T47D (cell line): ENCODE data around the gene ARID2.
A peak's percentile ranks its signal among the peaks of the same experiment; 100 is the strongest.

ENCODE experiments used
- DNase-seq, 2 experiments: peaks; one replicate each; pipeline versions ENCODE4 v3.0.0 to v3.0.0-alpha.2; 2011 to 2012; ENCODE audit warnings: low read depth in 1 of 2, low spot score in 1 of 2
- JUND ChIP-seq: IDR thresholded peaks from 2 replicates; pipeline ENCODE4 v1.6.1; 2012; ENCODE audit warnings: low read depth
- in situ Hi-C: cut with HindIII; loops from 2 replicates; pipeline ENCODE4 v1.10.0; 2016; ENCODE audit warnings: low sequenced_read_pairs, low pct_unique_long_range_greater_than_20kb

The ARID2 gene

DNA sequence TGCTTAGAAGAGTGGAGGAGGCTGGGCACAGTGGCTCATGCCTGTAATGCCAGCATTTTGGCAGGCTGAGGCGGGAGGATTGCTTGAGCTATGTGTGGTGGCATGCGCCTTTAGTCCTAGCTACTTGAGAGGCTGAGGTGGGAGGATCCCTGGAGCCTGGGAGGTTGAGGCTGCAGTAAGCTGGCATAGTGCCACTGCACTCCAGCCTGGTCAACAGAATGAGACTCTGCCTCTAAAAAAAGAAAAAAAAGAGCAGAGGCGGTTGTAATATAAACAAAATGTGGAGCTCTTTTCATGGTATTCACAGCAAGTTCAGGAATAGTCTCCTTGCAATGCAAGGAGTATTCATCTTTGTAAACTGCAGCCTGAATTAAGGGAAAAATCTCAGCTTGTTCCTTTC lies 27.2 kb downstream of the ARID2 start:
- DNase-seq = no peak
- no peak for TF ChIP-seq JUND
- in situ Hi-C loops = no loop called here

DNA sequence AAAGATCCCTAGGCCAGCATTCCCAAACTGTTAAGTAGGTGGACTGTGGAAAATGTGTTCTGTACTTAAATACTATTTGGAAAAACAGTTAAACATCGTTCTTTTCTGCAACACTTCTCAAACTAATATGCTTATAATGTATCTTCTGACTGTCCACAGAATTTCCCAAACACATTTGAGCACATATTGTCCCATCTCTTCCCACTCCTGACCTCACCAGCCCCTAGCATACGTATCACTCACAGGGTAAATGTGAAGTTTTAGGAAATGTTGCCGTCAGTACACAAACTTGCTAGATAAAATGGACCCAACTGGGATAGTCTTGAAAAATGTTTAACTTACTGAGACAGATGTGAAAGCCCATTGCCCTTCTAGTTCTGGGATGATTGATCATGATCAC lies 27.7 kb downstream of the ARID2 start:
- in situ Hi-C loops = no loop called here
- no peak for DNase-seq
- no peak for TF ChIP-seq JUND

DNA sequence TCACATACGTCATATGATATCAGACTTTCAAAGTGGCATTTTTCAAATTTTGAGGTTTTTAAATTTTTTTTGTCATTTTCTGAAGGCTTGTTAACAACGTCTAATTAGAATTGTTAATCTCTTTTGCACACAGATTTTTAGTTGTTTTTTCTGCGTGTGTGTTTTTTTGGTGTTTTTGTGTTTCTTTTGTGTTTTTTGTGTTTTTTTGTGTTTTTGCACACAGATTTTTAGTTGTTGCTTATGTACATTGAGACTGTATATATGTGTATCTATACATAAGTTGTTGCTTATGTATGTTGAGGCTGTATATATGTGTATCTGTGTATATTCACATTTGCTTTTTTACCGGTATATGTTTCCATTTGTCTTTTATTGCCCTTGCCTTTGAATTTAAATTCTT lies 30.8 kb downstream of the ARID2 start:
- no peak for DNase-seq
- in situ Hi-C loops = no loop called here
- TF ChIP-seq JUND = no peak

DNA sequence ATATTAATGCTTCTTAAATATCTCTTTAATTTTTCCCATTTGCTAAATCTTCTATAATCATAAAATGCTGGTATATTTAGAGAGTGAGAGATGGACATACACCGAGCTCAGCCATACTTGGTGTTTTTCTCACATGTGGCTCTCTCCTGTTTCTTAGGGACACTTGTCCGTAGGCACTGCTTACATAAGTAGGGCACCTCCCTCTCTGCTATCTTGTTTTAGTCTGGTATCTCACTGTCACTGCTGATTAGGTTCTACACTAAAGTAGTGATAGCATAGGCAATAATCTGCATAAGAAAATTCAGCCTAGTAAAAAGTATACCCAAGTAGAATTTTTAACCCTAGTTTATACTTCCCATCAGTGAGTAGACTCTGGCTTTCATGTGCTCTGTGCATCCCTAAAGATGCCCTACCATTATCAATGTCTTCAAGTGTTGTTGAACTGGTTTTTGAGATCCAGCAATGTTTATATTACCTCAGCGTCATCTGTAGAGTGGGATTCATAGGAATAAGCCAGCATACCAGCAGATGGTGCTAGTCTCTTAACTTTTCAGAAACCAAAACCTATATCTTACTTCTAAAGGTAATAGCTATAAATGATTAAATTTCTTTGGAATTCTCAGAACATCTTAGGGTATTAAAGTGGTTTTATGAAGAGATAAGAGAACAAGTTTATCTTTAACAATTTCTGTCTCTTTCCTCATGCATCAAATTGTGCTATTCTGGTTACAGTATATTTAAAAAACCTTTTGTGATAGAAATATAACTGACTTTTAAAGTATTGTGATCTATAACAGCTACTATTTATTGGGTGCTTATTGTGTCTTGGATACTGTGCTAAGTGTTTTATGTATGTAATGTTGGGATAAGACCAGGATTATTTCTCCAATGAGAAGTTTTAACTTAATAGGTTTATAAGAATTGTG lies 32.9 kb downstream of the ARID2 start:
- in situ Hi-C loops = no loop called here
- peak; percentile 22 to 74 for DNase-seq
- no peak for TF ChIP-seq JUND

DNA sequence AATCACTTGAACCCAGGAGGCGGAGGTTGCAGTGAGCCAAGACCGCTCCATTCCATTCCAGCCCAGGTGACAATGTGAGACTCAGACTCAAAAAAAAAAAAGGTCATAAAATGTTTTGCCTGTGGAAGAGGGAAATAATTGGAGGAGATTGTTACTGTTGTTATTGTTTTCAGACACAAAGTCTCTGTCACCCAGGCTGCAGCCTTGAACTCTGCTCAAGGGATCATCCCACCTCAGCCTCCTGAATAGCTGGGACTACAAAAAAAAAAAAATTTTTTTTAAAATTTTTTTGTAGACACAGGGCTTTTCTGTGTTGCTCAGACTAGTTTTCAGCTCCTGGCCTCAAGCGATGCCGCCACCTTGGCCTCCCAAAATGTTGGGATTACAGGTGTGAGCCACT lies 33.9 kb downstream of the ARID2 start:
- in situ Hi-C loops = no loop called here
- TF ChIP-seq JUND = no peak
- no peak for DNase-seq

DNA sequence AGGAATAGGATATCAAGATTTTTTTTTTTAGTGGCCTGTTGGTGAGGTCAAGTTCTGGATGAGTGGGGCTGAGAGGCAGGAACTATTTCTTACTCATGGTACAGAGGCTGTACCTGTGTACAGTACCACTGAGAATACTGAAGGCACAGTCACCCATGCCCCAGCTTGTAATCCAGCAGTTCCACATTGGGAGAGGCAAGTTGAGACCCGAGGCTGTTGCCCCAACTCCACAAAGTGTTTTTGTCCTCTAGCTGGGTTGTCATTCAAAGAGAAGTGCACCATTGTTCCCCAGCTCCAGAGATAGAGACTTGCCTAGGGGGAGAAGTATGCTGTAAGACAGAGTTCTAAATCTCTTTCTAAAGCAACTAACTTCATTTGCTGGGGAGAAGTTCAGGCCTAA lies 38.7 kb downstream of the ARID2 start:
- no peak for DNase-seq
- no peak for TF ChIP-seq JUND
- in situ Hi-C loops = no loop called here

DNA sequence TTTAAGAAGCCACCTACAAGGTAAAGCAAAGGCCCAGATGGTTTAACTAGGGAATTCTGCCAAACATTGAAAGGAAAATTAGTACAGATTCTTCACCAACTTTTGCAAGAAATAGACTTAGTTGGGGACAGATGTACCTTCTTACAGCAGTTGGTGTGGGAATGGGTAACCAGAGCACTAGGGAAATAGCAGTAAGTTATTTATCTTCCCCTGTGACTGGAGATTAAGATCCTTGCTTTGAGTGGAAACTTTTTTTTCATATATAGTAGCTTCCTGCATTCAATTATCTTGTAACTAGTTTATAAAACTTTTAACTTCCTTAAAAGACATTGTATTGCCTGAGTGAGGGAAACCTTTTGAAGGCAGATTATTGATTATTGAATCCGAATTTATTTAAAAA lies 44.2 kb downstream of the ARID2 start:
- no peak for DNase-seq
- TF ChIP-seq JUND = no peak
- in situ Hi-C loops = no loop called here

DNA sequence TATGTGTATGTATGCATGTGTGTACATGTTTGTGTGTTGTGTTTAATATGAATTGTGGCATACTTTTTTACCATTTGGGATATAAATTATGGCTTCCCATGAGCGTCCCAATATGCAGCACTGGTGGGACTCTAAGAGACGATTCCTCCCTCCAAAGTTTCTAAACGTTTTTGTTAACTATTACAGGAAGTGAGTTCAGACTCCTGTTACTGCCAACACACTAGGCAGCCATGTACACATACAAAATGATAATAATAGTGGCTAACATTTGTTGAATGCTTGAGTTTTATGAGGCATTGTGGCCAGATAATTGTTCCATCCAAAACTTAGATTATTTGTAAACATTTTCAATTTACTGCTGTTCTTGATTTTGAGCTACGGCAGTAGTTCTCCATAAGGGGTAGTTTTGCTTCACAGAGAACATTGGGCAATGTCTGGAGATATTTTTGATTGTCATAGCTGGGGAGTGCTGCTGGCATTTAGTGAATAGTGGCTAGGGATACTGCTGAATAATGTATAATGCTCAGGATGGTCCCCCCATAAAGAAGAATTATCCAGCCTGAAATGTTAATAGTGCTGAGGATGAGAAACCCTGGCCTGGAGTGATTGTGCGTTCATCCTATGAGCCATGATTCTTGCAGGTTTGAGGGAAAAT lies 45.1 kb downstream of the ARID2 start:
- TF ChIP-seq JUND = no peak
- in situ Hi-C loops = no loop called here
- no peak for DNase-seq

DNA sequence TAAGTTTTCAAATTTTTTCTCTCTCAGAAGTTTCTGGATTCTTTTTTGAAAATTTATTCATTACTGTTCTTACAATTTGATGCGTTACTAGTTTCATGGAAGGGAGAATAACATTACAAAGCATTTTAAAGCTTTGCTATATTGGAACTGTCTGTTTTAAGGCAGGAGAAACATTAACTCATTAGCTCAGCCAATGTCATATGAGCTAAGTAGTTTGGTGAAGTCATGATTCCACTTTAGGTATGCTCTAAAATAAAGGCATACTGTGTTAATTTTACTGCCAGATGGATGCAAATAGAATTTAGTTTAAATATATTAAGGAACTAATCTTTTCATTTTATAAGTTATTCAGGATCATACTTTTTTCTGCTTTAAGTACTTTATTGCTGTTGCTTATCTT lies 46.0 kb downstream of the ARID2 start:
- in situ Hi-C loops = no loop called here
- no peak for TF ChIP-seq JUND
- DNase-seq = no peak

DNA sequence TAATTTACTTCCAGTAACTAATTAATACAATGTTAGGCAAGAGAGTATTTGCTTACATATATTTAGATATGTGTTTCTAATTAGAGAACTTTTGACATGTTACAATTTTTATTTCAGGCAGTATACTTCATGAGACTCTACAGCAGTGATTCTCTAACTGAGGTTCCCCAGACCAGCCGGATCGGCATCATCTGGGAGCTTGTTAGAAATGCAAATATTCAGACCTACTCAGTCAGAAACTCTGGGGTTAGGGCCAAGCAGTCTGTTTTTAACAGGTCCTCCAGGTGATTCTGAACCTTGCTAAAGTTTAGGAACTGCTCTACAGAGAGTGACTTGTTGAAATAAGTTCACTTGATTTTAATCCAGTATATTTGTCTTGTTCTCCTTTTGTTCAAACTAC lies 46.5 kb downstream of the ARID2 start:
- TF ChIP-seq JUND = no peak
- DNase-seq = peak in 1 of 2 experiments; percentile 7
- in situ Hi-C loops = no loop called here

DNA sequence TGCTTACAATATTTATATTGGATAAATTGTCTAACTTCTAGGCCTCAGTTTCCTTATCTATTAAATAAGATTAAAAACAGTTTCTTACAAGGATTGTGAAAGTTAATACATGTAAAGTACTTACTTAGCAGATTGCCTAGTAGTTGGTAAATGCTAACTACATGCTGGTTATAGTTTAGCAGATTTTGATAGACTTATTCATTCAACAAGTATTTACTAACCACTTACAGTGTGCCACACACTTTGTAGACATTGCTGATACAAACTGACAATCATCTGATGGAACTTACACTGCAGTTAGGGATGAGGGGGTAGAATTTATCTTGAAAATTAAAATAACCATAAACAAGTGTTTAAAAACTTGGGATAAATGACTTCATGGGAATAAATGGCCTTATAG lies 50.4 kb downstream of the ARID2 start:
- in situ Hi-C loops = no loop called here
- DNase-seq = no peak
- TF ChIP-seq JUND = no peak

DNA sequence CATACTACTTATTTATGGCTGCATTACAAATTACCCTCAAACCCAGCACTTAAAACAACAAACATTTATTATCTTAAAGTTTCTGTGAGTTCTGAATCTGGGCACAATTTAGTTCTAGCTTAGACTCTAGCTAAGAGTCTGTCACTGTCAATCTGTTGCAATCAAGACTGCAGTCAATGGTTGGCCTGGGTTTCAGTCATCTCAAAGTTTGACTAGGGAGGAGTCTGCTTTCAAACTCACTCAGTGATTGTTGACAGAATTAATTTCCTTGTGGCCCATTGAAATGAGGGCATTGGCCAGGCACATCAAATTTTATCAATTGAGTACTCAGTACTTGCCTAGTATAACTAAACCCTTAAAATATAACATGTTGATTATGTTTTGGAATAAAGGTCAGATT lies 51.6 kb downstream of the ARID2 start:
- no peak for TF ChIP-seq JUND
- peak in 1 of 2 experiments; percentile 9 for DNase-seq
- in situ Hi-C loops = no loop called here

DNA sequence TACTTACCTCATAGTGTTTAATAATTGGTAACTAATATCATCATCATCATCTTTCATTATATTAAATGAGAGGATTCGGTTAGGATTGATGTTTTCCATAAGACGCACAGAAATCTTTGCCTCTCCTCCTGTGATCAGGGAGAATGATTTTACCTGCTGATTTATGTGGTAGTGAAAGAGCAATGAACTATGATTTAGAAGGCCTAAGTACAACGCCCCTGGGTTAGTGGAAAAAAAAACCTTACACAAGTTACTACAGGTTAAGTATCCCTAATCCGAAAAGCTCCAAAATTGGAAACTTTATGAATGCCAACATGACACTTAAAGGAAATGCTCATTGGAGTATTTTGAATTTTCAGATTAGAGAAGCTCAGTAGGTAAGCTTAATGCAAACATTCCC lies 55.8 kb downstream of the ARID2 start:
- in situ Hi-C loops = no loop called here
- no peak for TF ChIP-seq JUND
- DNase-seq = no peak
